Transverse colon (tissue), 4 donors: ENCODE measurements around the gene P2RY6.

Experiments used
- EP300 ChIP-seq: sonication (generic); formaldehyde crosslinking; IDR thresholded peaks from one replicate; pipeline ENCODE4 v1.6.1; 2017; ENCODE audit warnings: antibody characterized with exemption, low read depth
- POLR2A ChIP-seq: fragments of 450-650 bp; IDR thresholded peaks from one replicate; pipeline ENCODE4 v1.6.1; 2016; ENCODE audit warnings: antibody characterized with exemption, mild to moderate bottlenecking, moderate library complexity
- POLR2AphosphoS5 ChIP-seq, 3 donors: sonication (generic); formaldehyde crosslinking; IDR thresholded peaks; one replicate each; pipeline ENCODE4 v1.6.1; 2016; ENCODE audit warnings: antibody characterized with exemption in 3 of 3
- TF ChIP-seq, protein P1 (sequence below), 5 experiments: fragments of 200-600 bp in 3 of 5; fragments of 450-650 bp in 2 of 5; sonication (generic) in 3 of 5; IDR thresholded peaks; 1 replicate in 2 of 5; 2 replicates in 3 of 5; pipeline ENCODE4 v1.5.1; 2016 to 2017; ENCODE audit warnings: antibody characterized with exemption in 5 of 5, inconsistent platforms in 3 of 5, mild to moderate bottlenecking in 2 of 5, moderate library complexity in 1 of 5

DNA sequence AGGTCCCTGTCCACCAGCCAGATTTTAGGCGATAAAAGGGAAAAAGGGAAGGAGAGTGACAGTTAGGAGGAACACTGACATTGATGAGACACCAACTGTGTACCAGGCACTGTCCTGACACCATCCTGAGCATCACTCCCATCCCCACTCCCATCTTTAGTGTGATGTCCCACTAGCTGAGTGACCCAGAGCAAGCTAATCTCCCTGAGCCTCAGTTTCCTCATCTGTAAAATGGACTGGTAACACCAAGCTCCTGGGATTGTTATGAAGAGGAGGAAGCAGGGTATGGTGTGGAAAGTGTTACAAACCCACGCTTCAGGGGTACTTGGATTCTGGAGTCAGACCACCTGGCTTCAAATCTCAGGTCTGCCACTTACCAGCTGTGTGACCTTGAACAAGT, 8.5 kb upstream of the P2RY6 start:
- TF ChIP-seq EP300 (no peak), POLR2AphosphoS5 (IDR thresholded peaks at IDR 0.05) (no peak), POLR2A (no peak)
- TF ChIP-seq, protein P1, sequence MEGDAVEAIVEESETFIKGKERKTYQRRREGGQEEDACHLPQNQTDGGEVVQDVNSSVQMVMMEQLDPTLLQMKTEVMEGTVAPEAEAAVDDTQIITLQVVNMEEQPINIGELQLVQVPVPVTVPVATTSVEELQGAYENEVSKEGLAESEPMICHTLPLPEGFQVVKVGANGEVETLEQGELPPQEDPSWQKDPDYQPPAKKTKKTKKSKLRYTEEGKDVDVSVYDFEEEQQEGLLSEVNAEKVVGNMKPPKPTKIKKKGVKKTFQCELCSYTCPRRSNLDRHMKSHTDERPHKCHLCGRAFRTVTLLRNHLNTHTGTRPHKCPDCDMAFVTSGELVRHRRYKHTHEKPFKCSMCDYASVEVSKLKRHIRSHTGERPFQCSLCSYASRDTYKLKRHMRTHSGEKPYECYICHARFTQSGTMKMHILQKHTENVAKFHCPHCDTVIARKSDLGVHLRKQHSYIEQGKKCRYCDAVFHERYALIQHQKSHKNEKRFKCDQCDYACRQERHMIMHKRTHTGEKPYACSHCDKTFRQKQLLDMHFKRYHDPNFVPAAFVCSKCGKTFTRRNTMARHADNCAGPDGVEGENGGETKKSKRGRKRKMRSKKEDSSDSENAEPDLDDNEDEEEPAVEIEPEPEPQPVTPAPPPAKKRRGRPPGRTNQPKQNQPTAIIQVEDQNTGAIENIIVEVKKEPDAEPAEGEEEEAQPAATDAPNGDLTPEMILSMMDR (IDR thresholded peaks at IDR 0.05): no peak
